IPS-11a (cell line): ENCODE results near the gene PAX8.

Experiments
- H3K4me3 ChIP-seq: one replicate; pipeline ENCODE4 v1.5.1; 2013; ENCODE audit warnings: low read depth, low read length, control low read depth

Gene PAX8

GRCh38 chr2:113268621-113269360 is 9.9 kb downstream of the PAX8 start:
- no peak overlapping the region for H3K4me3 ChIP-seq

- no peak overlapping the region for H3K4me3 ChIP-seq
Measured at GRCh38 chr2:113266431-113266830, 12.3 kb downstream of the PAX8 start.

DNA sequence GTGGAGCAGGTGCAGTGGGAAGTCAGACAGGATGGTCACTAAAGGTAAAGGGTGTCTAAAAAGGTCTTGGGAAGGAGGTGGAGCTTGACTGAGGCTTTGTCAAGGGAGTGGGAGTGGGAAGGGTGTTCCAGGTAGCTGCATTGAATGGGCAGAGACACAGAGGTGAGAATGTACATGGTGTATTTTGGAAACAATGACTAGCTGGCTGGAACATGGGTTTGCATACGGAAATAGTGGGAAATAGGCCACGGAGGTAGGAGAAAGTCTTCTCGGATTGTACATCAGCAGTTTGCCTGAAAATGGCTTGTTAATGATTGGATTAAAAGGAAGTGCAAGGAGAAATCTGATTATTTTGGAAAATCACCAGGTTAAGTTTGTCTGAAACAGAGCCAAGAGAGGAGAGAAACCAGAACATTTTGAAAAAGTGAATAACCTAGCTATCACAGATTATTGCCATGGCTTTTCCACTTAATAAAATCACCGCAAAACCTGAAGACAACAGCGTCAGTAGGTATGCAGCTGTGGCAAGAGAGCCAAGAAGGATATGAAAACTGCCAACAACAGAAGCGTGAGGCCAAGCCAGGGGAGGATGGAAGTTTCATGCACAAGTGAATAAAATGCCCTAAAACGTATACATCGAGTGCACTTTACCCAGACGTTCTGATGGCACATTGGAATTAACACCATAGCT is 13.9 kb downstream of the PAX8 start:
- H3K4me3 ChIP-seq: no peak overlapping the region

- H3K4me3 ChIP-seq: no peak overlapping the region
Measured at GRCh38 chr2:113263546-113263945, 15.2 kb downstream of the PAX8 start.

GRCh38 chr2:113260991-113261390 is 17.7 kb downstream of the PAX8 start:
- no peak overlapping the region for H3K4me3 ChIP-seq

GRCh38 chr2:113258471-113259147 is 20.1 kb downstream of the PAX8 start:
- no peak overlapping the region for H3K4me3 ChIP-seq

- H3K4me3 ChIP-seq: no peak overlapping the region
Measured at GRCh38 chr2:113257516-113258264, 21.0 kb downstream of the PAX8 start.

- H3K4me3 ChIP-seq: no peak overlapping the region
Measured at GRCh38 chr2:113255140-113256070, 23.3 kb downstream of the PAX8 start.

DNA sequence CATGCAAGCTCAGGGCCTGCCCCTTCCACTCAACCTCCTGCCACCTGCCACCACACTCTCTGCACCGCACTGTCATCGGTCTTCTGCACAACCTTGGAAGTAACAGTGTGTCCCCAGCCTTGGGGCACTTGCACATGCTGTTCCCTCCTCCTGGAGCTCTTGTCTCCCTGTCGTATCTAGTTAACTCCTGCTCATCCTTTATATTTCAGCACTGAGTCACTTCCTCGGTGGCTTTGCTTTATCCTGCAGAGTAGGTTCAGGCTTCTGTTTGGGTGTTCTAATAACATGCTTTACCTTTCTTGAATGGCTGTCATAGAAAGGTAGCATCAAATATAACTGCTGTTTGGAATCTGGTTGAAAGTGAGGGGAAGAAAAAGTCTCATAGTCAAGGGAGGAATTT is 25.3 kb downstream of the PAX8 start:
- H3K4me3 ChIP-seq: no peak overlapping the region

- no peak overlapping the region for H3K4me3 ChIP-seq
Measured at GRCh38 chr2:113252047-113252590, 26.6 kb downstream of the PAX8 start.

DNA sequence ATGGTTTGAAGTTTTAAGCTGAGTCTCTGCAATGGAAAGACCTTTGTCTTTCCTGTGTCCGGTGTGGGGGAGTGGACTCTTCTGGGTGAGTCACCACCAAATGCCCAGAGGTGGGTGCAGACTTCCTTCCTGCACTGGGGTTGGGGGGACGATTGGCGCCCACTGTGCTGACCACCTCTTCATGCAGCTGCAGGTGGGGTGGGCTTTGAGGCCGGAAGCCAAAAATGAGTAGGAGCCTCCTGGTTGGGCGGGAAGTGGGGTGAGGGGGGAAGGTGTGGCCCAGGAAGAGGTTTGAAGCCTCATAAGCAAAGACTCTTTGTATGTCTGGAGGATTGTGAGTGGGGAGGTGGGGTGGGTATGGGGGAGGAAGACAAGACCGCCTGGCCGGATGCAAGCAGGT is 27.6 kb downstream of the PAX8 start:
- H3K4me3 ChIP-seq: no peak overlapping the region

DNA sequence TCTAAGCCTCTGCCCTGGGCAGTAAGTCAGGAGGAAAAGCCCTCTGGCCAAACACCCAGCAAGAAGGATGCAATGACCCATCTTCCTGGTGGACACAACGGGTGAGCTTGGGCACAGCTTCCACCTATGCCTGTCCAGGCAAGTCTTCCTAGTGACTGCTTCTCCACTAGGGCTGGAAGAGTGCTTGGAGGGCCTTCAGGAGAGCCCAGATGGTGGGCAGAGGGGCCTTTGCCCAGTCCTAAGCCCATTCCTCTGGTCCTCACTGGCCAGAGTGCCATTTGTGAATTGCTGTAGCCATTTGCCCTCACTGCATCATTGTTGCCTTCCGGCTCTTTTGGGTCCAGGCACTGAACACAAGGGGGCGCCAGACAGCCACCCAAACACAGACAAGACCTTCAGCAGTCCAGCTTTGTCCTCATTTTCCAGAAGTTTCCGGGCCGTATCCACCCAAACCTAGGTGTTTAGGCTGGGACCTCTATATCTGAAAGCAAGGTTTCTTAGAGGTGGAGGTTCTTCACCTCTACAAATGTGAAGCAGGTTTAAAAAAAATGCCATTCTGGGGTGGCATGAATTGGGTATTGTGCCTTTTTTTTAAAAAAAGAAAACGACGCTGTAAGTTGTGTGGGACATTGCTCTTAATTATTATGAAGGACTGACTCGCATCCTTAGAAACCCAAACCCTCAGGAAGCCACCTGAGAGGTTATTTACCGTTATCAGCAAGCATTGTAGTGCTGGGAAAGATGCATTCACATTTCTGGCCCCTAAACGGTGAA is 29.5 kb downstream of the PAX8 start:
- H3K4me3 ChIP-seq: no peak overlapping the region

- no peak overlapping the region for H3K4me3 ChIP-seq
Measured at GRCh38 chr2:113246606-113247005, 32.1 kb downstream of the PAX8 start.

DNA sequence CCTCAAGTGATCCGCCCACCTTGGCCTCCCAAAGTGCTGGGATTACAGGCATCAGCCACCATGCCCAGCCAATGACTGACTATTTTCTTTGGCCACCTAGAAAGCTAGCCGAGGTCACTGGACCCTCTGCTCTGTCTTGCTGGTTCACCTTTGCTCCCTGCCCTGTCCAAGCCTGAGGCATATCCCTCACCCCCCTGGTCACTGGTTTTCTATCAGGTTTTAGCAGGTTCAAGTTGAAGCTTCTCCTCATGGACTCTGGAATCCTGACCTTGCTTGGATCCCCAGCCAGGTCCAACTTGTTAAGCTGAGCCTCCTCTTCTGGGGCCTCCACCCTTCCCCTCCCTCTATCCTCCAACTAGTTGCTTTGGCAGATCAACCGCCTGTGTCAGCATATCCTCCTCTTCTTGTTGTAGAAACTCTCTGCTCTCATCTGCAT is 33.4 kb downstream of the PAX8 start:
- no peak overlapping the region for H3K4me3 ChIP-seq

DNA sequence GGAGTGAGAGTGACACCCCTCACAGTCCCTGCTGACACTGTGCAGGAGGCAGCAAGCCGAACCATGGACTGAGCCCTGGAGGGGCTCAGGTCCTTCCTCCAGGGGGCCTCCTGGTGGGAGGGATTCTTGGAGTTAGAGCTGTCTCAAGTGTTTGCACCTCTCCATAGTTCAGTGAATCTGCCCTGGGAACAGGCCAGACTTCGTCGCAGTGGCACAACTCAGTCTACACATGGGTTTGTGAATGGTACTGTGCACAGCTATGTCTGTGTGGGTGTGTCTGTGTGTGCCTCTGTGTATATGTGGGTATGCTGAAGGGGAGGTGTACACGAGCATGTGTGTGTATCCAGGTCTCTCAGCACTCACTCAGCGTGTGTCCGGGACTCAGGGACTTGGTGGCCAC is 36.4 kb downstream of the PAX8 start:
- H3K4me3 ChIP-seq: no peak overlapping the region

GRCh38 chr2:113240915-113241911 is 37.5 kb downstream of the PAX8 start:
- no peak overlapping the region for H3K4me3 ChIP-seq

GRCh38 chr2:113240150-113240914 is 38.4 kb downstream of the PAX8 start:
- no peak overlapping the region for H3K4me3 ChIP-seq
